ENCODE data around the gene AZU1.

GRCh38 chr19:867301-867793 is 39.7 kb downstream of the AZU1 start:
- TF ChIP-seq CTCF (IDR thresholded peaks at IDR 0.05) = no peak
- no peak for TF ChIP-seq POLR2A (IDR thresholded peaks at IDR 0.05)

Data from heart left ventricle (tissue), 13 donors.